ENCODE data around the gene PCDHB7. TPM values are rescaled to one million over a fixed set of nuclear protein-coding genes. Genes with fewer than 3 reads are reported as not detected.
"Not testable (repeated sequence)": the region's sequence is repeated elsewhere in the genome, so short reads cannot be mapped to it uniquely, and the experiment has no call there.

Gene PCDHB7
- total and polyA plus RNA-seq, 10 donors = 0.08 to 1.6 (median 0.97) TPM; not detected in 1

DNA sequence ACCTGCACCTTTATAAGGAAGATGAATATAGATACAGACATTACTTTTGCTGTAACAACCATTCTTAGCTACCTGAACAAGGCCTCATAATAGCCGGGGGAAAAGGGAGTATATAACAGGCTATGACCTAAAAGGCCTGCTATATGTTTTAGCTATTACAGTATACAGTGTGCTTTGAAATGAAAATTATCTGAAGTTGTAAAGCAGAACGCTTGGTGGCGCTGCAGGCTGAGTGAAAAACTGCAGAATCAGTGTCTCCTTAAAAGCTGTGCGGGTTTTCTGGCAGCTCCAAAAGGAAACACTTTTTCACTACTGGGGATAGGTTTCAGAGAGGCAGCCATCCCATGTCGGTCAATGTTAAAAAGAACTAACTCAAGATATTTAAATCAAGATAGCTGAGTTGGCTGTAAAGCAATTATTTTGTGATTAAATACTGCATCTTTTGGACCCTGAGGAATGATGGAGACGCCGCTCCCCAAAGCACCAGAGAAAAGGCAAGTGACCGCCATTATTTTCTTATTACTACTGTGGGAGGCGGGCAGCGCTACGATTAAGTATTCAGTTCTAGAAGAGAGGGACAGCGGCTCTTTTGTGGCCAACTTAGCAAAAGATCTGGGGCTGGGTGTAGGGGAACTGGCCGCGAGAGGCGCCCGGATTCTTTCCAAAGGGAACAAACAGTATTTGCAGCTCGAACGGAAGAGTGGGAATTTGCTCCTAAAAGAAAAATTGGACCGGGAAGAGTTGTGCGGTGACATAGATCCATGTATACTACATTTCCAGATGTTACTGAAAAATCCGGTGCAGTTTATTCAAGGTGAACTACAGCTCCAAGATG, 16.7 kb upstream of the PCDHB7 start:
- Histone ChIP-seq H3K36me3 (no peaks in the 10 kb centered on the region), H3K27ac (no peak overlapping the region), H3K4me3 (no peak overlapping the region), H3K9me3 (peaks cover 0 to 94% (median 62%) of the 10 kb centered on the region in 8 donors), H3K27me3 (replicated peaks in 1 of 7) (peaks cover 0 to 76% (median 7%) of the 10 kb centered on the region in 7 donors), H3K4me1 (no peaks in the 10 kb centered on the region)
- intact Hi-C loops (cut with DNase I; ENCODE audit: low total_unique reads) = no loop called here
- no peak for TF ChIP-seq POLR2A (IDR thresholded peaks at IDR 0.05)
- TF ChIP-seq POLR2AphosphoS5 (IDR thresholded peaks at IDR 0.05) = no peak
- no peak for TF ChIP-seq CTCF (IDR thresholded peaks at IDR 0.05 in 8 of 11, conservative IDR thresholded peaks at IDR 0.05 in 3 of 11)
- no peak for DNase-seq
- whole genome bisulfite sequencing, 5 donors = 28 to 42% (median 35%) methylated on average over 21 of the region's 21 CpGs

- 28 to 60% (median 46%) methylated on average over 8 to 38 of the region's 38 CpGs for WGBS, 5 donors
- DNase-seq; H3K4me3 ChIP-seq; intact Hi-C loops (cut with DNase I; ENCODE audit: low total_unique reads); H3K36me3 ChIP-seq; H3K4me1 ChIP-seq; H3K27ac ChIP-seq: not testable (repeated sequence)
- Histone ChIP-seq H3K27me3 (replicated peaks in 1 of 7) (peaks cover 0 to 60% (median 7%) of the 10 kb centered on the region in 7 donors), H3K9me3 (peaks cover 0 to 94% (median 51%) of the 10 kb centered on the region in 8 donors)
Measured at GRCh38 chr5:141157356-141157755, 15.1 kb upstream of the PCDHB7 start.

GRCh38 chr5:141157901-141158300, 14.5 kb upstream of the PCDHB7 start:
- H3K4me3 ChIP-seq; intact Hi-C loops (cut with DNase I; ENCODE audit: low total_unique reads); DNase-seq; H3K4me1 ChIP-seq; H3K36me3 ChIP-seq; H3K27ac ChIP-seq: not testable (repeated sequence)
- whole genome bisulfite sequencing, 5 donors = 37 to 52% (median 43%) methylated on average over 11 to 22 of the region's 28 CpGs
- H3K9me3 ChIP-seq = peaks cover 0 to 94% (median 52%) of the 10 kb centered on the region in 8 donors
- peaks cover 0 to 54% (median 7%) of the 10 kb centered on the region in 7 donors for H3K27me3 ChIP-seq (replicated peaks in 1 of 7)

DNA sequence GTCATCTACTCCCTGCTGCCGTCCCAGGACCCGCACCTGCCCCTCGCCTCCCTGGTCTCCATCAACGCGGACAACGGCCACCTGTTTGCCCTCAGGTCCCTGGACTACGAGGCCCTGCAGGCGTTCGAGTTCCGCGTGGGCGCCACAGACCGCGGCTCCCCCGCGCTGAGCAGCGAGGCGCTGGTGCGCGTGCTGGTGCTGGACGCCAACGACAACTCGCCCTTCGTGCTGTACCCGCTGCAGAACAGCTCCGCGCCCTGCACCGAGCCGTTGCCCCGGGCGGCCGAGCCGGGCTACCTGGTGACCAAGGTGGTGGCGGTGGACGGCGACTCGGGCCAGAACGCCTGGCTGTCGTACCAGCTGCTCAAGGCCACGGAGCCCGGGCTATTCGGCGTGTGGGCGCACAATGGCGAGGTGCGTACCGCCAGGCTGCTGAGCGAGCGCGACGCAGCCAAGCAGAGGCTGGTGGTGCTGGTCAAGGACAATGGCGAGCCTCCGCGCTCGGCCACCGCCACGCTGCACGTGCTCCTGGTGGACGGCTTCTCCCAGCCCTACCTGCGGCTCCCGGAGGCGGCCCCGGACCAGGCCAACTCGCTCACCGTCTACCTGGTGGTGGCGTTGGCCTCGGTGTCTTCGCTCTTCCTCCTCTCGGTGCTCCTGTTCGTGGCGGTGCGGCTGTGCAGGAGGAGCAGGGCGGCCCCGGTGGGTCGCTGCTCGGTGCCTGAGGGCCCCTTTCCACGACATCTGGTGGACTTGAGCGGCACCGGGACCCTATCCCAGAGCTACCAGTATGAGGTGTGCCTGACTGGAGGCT, 2.1 kb downstream of the PCDHB7 start:
- H3K36me3 ChIP-seq; DNase-seq; H3K27ac ChIP-seq; H3K4me1 ChIP-seq; intact Hi-C loops (cut with DNase I; ENCODE audit: low total_unique reads); H3K4me3 ChIP-seq: not testable (repeated sequence)
- 40 to 57% (median 52%) methylated on average over 33 to 79 of the region's 79 CpGs for WGBS, 5 donors
- Histone ChIP-seq H3K27me3 (replicated peaks in 1 of 7) (peaks cover 0 to 67% (median 3%) of the 10 kb centered on the region in 7 donors), H3K9me3 (peaks cover 0 to 66% (median 48%) of the 10 kb centered on the region in 8 donors)

DNA sequence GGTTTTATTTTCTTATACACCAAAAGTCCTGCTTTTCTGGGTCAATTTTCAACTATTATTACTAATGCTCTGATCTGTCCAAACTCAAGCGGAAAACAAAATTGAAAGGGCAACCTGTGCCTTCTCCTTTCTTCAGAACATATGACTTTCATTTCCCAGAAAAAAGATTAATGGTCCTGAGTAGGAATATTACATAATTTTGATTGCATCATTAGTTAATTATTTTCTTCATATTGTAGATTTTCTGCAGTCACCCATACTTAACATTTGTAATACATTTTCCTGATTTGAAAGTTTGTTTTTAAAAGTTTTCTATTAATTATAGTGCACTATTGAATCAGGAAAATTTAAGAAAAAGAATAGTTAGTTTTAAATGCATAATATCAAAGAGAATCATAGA, 3.5 kb downstream of the PCDHB7 start:
- 46 to 71% (median 63%) methylated on average over 1 of the region's 1 CpG for WGBS, 5 donors
- no peaks in the 10 kb centered on the region for H3K36me3 ChIP-seq
- H3K9me3 ChIP-seq = peaks cover 0 to 76% (median 58%) of the 10 kb centered on the region in 8 donors
- DNase-seq = no peak
- H3K27me3 ChIP-seq (replicated peaks in 1 of 7) = peaks cover 0 to 77% (median 9%) of the 10 kb centered on the region in 7 donors
- intact Hi-C loops (cut with DNase I; ENCODE audit: low total_unique reads) = no loop called here
- no peak overlapping the region for H3K4me3 ChIP-seq
- no peak overlapping the region for H3K27ac ChIP-seq
- TF ChIP-seq POLR2A (IDR thresholded peaks at IDR 0.05) (no peak), CTCF (IDR thresholded peaks at IDR 0.05 in 8 of 11, conservative IDR thresholded peaks at IDR 0.05 in 3 of 11) (no peak), POLR2AphosphoS5 (IDR thresholded peaks at IDR 0.05) (no peak)
- no peaks in the 10 kb centered on the region for H3K4me1 ChIP-seq

- WGBS, 5 donors = 25 to 35% (median 30%) methylated on average over 13 to 17 of the region's 18 CpGs
- DNase-seq; H3K36me3 ChIP-seq; H3K4me3 ChIP-seq; intact Hi-C loops (cut with DNase I; ENCODE audit: low total_unique reads); H3K4me1 ChIP-seq; H3K27ac ChIP-seq: not testable (repeated sequence)
- peaks cover 0 to 91% (median 11%) of the 10 kb centered on the region in 7 donors for H3K27me3 ChIP-seq (replicated peaks in 1 of 7)
- peaks cover 0 to 80% (median 65%) of the 10 kb centered on the region in 8 donors for H3K9me3 ChIP-seq
Measured at GRCh38 chr5:141177577-141178191, 5.2 kb downstream of the PCDHB7 start, which contains the start of gene PCDHB8. PCDHB8 (plus strand) TSS chr5:141177790; CDS start chr5:141178035, 245 bp downstream.

- WGBS, 5 donors = 35 to 55% (median 50%) methylated on average over 25 to 35 of the region's 39 CpGs
- H3K27me3 ChIP-seq (replicated peaks in 1 of 7) = peaks cover 0 to 90% (median 11%) of the 10 kb centered on the region in 7 donors
- intact Hi-C loops (cut with DNase I; ENCODE audit: low total_unique reads); H3K4me1 ChIP-seq; DNase-seq; H3K27ac ChIP-seq; H3K36me3 ChIP-seq; H3K4me3 ChIP-seq: not testable (repeated sequence)
- peaks cover 0 to 77% (median 62%) of the 10 kb centered on the region in 8 donors for H3K9me3 ChIP-seq
Measured at GRCh38 chr5:141179371-141179770, 6.9 kb downstream of the PCDHB7 start.

DNA sequence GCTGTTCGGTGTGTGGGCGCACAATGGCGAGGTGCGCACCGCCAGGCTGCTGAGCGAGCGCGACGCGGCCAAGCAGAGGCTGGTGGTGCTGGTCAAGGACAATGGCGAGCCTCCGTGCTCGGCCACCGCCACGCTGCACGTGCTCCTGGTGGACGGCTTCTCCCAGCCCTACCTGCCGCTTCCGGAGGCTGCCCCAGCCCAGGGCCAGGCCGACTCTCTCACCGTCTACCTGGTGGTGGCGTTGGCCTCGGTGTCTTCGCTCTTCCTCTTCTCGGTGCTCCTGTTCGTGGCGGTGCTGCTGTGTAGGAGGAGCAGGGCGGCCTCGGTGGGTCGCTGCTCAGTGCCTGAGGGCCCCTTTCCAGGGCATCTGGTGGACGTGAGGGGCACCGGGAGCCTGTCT, 7.4 kb downstream of the PCDHB7 start:
- WGBS, 5 donors = 24 to 49% (median 44%) methylated on average over 8 to 32 of the region's 32 CpGs
- intact Hi-C loops (cut with DNase I; ENCODE audit: low total_unique reads); H3K36me3 ChIP-seq; H3K4me3 ChIP-seq; H3K27ac ChIP-seq; DNase-seq; H3K4me1 ChIP-seq: not testable (repeated sequence)
- H3K9me3 ChIP-seq = peaks cover 0 to 77% (median 62%) of the 10 kb centered on the region in 8 donors
- H3K27me3 ChIP-seq (replicated peaks in 1 of 7) = peaks cover 0 to 90% (median 11%) of the 10 kb centered on the region in 7 donors
